ENCODE data around the gene ATAT1. TPM values are rescaled to one million over a fixed set of nuclear protein-coding genes. Genes with fewer than 3 reads are reported as not detected.

The ATAT1 gene
- polyA plus RNA-seq, 3 donors, result 0.51 to 10.4 (median 0.68) TPM

GRCh38 chr6:30610065-30610464 is 16.6 kb upstream of the ATAT1 start:
- H3K4me3 ChIP-seq (replicated peaks in 1 of 3; ENCODE audit: low read depth in 2 of 3, low read length in 3 of 3), result no peak overlapping the region
- peaks cover 58 to 69% of the 10 kb centered on the region in 2 donors for H3K36me3 Mint-ChIP-seq
- DNase-seq, result no peak
- no peaks in the 10 kb centered on the region for H3K27me3 Mint-ChIP-seq (ENCODE audit: low read depth in 3 of 3)
- H3K4me3 Mint-ChIP-seq, result no peak overlapping the region
- H3K4me1 Mint-ChIP-seq, result peaks cover 34% of the 10 kb centered on the region
- peaks cover 56% of the 10 kb centered on the region for H3K79me2 ChIP-seq (ENCODE audit: insufficient read depth, low read length)
- H3K36me3 ChIP-seq (replicated peaks in 1 of 2; ENCODE audit: control insufficient read depth in 1 of 2, insufficient read depth in 2 of 2, low read length in 2 of 2), result peaks cover 46 to 66% of the 10 kb centered on the region in 2 donors
- WGBS (ENCODE audit: insufficient coverage), result 100% methylated on average over 1 of the region's 4 CpGs
- no peaks in the 10 kb centered on the region for H3K9me3 ChIP-seq (replicated peaks in 1 of 2; ENCODE audit: control insufficient read depth in 1 of 2, insufficient read depth in 1 of 2, low read length in 2 of 2)
- no peak overlapping the region for H3K27ac ChIP-seq (ENCODE audit: low read depth in 1 of 2, low read length in 2 of 2)
- H3K4me1 ChIP-seq (ENCODE audit: control insufficient read depth in 1 of 2, insufficient read depth in 2 of 2, low read length in 2 of 2), result peaks cover 19 to 28% of the 10 kb centered on the region in 2 donors
- H3K9ac ChIP-seq (ENCODE audit: insufficient read depth, low read length, poor library complexity, severe bottlenecking), result no peak overlapping the region
- peaks cover 98% of the 10 kb centered on the region for H4K20me1 ChIP-seq (ENCODE audit: insufficient read depth, low read length)
- no peaks in the 10 kb centered on the region for H3K27me3 ChIP-seq (ENCODE audit: control insufficient read depth in 2 of 2, insufficient read depth in 2 of 2, low read length in 2 of 2)
- TF ChIP-seq CTCF (IDR thresholded peaks at IDR 0.05), result no peak
- H2AFZ ChIP-seq (ENCODE audit: insufficient read depth, low read depth, low read length, poor library complexity, severe bottlenecking), result no peak overlapping the region
- H3K4me2 ChIP-seq (replicated peaks; ENCODE audit: extremely low read depth, low read length, poor library complexity, severe bottlenecking), result no peak overlapping the region
- peak overlapping the region in 3 of 7 donors; percentile 11 to 51 (median 44) for H3K27ac Mint-ChIP-seq
- peaks cover 0 to 2% (median 0%) of the 10 kb centered on the region in 7 donors for H3K9me3 Mint-ChIP-seq
- intact Hi-C loops (cut with micrococcal nuclease), result loop anchor here (5.0 kb wide), 2 partner anchors 33 to 118 kb away; no protein-coding TSS in a partner anchor

GRCh38 chr6:30611150-30611855 is 15.4 kb upstream of the ATAT1 start:
- H3K4me3 Mint-ChIP-seq, result peak overlapping the region in 1 of 2 donors; percentile 5
- peaks cover 56 to 67% of the 10 kb centered on the region in 2 donors for H3K36me3 Mint-ChIP-seq
- TF ChIP-seq CTCF (IDR thresholded peaks at IDR 0.05), result no peak
- Histone ChIP-seq H3K4me2 (replicated peaks; ENCODE audit: extremely low read depth, low read length, poor library complexity, severe bottlenecking) (no peak overlapping the region), H3K9ac (ENCODE audit: insufficient read depth, low read length, poor library complexity, severe bottlenecking) (no peak overlapping the region), H4K20me1 (ENCODE audit: insufficient read depth, low read length) (peaks cover 92% of the 10 kb centered on the region), H3K27ac (ENCODE audit: low read depth in 1 of 2, low read length in 2 of 2) (no peak overlapping the region), H3K27me3 (ENCODE audit: control insufficient read depth in 2 of 2, insufficient read depth in 2 of 2, low read length in 2 of 2) (no peaks in the 10 kb centered on the region), H2AFZ (ENCODE audit: insufficient read depth, low read depth, low read length, poor library complexity, severe bottlenecking) (no peak overlapping the region), H3K36me3 (replicated peaks in 1 of 2; ENCODE audit: control insufficient read depth in 1 of 2, insufficient read depth in 2 of 2, low read length in 2 of 2) (peaks cover 37 to 57% of the 10 kb centered on the region in 2 donors), H3K4me1 (ENCODE audit: control insufficient read depth in 1 of 2, insufficient read depth in 2 of 2, low read length in 2 of 2) (peaks cover 19 to 28% of the 10 kb centered on the region in 2 donors), H3K4me3 (replicated peaks in 1 of 3; ENCODE audit: low read depth in 2 of 3, low read length in 3 of 3) (no peak overlapping the region), H3K9me3 (replicated peaks in 1 of 2; ENCODE audit: control insufficient read depth in 1 of 2, insufficient read depth in 1 of 2, low read length in 2 of 2) (no peaks in the 10 kb centered on the region), H3K79me2 (ENCODE audit: insufficient read depth, low read length) (peaks cover 68% of the 10 kb centered on the region)
- H3K27ac Mint-ChIP-seq, result peak overlapping the region in 4 of 7 donors; percentile 8 to 80 (median 74)
- peaks cover 34% of the 10 kb centered on the region for H3K4me1 Mint-ChIP-seq
- peaks cover 0 to 3% (median 2%) of the 10 kb centered on the region in 7 donors for H3K9me3 Mint-ChIP-seq
- intact Hi-C loops (cut with micrococcal nuclease), result loop anchor here (5.0 kb wide), 2 partner anchors 34 to 119 kb away; no protein-coding TSS in a partner anchor
- no peak for DNase-seq
- WGBS (ENCODE audit: insufficient coverage), result 100% methylated on average over 1 of the region's 9 CpGs
- H3K27me3 Mint-ChIP-seq (ENCODE audit: low read depth in 3 of 3), result no peaks in the 10 kb centered on the region
